ENCODE data around the gene C1QL3.
A peak's percentile ranks its signal among the peaks of the same experiment; 100 is the strongest.

Gene C1QL3

DNA sequence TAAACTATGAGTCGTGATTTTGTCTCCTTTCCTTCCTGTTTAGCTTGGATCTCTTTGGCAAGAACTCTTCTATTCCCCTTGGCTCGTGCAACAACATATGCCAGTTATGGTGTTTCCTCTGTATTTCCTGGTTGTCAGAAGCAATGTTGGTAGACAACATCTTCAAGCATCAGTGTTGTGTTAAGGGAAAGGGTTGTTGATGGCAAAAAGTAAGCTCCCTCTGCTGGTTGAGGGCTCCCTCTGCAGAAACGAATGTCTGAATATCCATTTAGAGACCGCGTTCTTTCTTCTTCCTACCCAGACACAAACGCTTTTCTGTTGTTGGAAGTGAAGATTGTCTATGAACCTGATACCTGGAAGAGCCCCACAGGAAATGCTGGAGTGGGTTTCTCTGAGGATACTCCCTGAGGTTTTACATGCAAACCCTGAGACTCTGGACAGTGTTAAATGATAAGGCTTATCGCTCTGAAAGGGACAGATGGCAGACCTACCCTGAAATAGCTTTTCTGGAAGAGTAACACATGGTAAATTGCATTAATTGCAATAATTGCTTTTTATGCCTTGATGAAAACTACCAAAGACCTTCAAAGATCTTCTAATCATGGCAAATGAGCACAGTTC, 23.5 kb upstream of the C1QL3 start:
- no peak for TF ChIP-seq ZFX (IDR thresholded peaks at IDR 0.05)
- TF ChIP-seq, protein P1, sequence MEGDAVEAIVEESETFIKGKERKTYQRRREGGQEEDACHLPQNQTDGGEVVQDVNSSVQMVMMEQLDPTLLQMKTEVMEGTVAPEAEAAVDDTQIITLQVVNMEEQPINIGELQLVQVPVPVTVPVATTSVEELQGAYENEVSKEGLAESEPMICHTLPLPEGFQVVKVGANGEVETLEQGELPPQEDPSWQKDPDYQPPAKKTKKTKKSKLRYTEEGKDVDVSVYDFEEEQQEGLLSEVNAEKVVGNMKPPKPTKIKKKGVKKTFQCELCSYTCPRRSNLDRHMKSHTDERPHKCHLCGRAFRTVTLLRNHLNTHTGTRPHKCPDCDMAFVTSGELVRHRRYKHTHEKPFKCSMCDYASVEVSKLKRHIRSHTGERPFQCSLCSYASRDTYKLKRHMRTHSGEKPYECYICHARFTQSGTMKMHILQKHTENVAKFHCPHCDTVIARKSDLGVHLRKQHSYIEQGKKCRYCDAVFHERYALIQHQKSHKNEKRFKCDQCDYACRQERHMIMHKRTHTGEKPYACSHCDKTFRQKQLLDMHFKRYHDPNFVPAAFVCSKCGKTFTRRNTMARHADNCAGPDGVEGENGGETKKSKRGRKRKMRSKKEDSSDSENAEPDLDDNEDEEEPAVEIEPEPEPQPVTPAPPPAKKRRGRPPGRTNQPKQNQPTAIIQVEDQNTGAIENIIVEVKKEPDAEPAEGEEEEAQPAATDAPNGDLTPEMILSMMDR (conservative IDR thresholded peaks at IDR 0.05): peak; percentile 82
- no peak overlapping the region for H3K27ac ChIP-seq

DNA sequence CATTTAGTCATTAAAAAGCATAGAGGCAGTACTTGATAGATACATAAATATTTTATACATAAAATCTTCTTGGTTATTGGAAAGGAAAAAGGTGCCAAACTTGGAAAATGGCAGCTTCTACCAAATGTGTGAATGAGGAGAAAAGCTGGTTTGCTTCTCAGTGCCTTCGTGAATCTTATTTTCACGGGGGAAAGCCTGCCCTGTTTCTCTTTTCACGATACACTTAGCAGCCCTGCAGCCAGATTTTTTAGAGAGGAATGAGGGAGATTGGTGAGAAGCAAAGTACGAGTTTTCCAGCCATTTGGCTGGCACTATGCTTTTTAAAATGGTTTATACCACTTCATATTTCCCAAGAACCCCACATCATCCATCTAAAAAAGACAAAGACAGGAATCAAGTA, 22.9 kb upstream of the C1QL3 start:
- TF ChIP-seq ZFX (IDR thresholded peaks at IDR 0.05): no peak
- TF ChIP-seq, protein P1 (conservative IDR thresholded peaks at IDR 0.05): no peak
- no peak overlapping the region for H3K27ac ChIP-seq

DNA sequence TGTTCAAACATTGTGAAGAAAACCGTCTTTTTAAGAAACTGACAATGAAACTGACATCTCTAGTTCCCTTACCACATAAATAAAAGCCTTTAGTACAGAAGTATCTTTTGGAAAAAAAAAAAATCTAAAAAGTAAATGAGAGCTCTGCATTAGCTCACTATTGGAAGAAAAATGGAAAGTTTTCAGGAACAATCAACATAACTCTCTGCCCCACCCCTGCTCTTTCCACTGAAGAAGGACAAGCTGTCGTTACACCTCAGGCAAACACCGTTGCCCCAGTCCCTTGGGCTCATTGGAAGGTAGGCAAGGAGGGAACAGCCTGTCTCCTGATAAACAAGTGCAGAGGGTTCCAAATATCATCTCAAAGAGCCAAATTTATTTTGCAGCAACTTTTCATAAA, 22.4 kb upstream of the C1QL3 start:
- TF ChIP-seq, protein P1 (conservative IDR thresholded peaks at IDR 0.05): no peak
- no peak overlapping the region for H3K27ac ChIP-seq

DNA sequence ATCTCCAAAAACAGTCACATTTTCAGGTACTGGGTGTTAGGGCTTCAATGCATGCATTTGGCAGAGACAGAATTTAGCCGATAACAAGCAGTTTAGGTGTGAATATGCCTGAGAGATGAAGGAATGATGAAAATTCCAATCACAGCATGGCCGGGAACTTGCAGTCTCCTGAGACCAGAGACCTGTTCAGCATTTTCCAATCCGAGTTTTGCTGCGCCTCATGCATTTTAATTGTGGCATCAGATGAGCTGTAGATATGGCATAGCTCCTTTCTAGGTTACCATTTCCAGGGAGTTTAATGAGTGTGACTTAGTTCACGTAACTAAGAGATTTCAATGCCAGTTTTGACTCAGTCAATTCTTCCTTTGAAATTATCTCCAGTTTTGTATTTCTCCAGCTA, 14.5 kb upstream of the C1QL3 start:
- TF ChIP-seq ZFX (IDR thresholded peaks at IDR 0.05): no peak
- TF ChIP-seq, protein P1 (conservative IDR thresholded peaks at IDR 0.05): no peak
- H3K27ac ChIP-seq: no peak overlapping the region

DNA sequence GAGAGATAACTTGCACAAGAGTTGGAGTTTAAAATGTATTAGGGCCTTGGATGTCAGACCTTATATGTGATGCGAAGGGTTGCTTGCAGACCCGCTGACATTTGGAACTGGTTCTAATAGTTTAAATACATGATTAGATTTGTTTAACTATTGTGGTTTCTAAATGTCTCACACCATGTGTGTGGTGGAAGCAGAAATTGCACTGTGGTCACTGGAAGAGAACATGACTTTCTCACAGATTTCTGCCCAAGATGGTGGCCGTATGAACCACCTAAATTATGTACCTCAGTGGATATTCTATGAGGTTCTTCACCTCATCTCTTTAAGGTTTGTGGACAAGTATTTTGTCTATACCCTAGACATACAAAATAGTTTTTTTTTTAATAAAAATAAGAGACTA, 8.2 kb upstream of the C1QL3 start:
- TF ChIP-seq ZFX (IDR thresholded peaks at IDR 0.05): no peak
- TF ChIP-seq, protein P1 (conservative IDR thresholded peaks at IDR 0.05): no peak
- H3K27ac ChIP-seq: no peak overlapping the region

DNA sequence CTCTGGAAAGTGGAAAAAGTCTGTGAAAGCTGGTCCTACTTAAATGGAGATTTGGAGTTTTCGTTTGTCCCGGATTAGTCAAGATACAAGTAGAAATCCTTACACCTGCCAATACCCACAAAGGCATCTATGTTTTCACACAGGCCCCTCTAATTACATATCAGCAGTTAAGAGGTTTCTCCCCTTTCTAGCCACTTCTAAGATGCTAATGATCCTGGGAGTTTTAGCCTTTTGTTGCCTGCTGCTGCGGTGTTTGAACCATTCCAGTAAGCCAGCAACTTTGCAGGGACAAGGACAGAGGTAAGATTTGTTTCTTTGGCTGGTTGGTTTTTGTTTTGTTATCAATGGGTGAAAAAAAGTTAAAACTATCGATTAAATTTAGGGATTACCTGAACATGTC, 5.8 kb upstream of the C1QL3 start:
- TF ChIP-seq, protein P1 (conservative IDR thresholded peaks at IDR 0.05): no peak
- no peak for TF ChIP-seq ZFX (IDR thresholded peaks at IDR 0.05)

DNA sequence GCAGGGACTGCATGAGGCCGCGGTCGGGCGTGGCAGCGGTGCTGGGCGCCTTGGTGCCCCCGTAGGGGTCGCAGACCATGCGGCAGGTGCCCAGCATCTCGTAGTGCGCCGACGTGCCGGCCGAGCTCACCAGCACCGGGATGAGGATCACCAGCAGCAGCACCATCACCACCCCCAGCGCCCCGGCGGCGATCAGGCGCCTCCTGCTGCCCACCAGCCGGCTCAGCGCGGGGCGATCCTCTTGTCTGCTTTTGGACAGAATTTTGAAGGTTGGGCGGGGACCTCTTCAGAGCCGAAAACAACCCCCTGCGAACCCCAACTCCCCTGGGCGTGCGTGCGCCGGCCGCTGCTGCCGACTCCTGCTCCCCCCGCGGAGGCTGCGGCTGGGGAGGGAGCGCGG, 779 bp downstream of the C1QL3 start:
- no peak overlapping the region for H3K27ac ChIP-seq
- no peak for TF ChIP-seq ZFX (IDR thresholded peaks at IDR 0.05)
- TF ChIP-seq, protein P1 (conservative IDR thresholded peaks at IDR 0.05): no peak

More for the DNA sequence above, 5.8 kb upstream of the C1QL3 start:
- no peak overlapping the region for H3K27ac ChIP-seq
